ENCODE measurements around the gene TCEANC. TPM values are rescaled to one million over a fixed set of nuclear protein-coding genes. Genes with fewer than 3 reads are reported as not detected.
"Not testable (repeated sequence)": the region's sequence is repeated elsewhere in the genome, so short reads cannot be mapped to it uniquely, and the experiment has no call there.

Gene TCEANC
- total RNA-seq, 4 donors from 2014 or later: 2.5 to 6.9 (median 2.7) TPM

GRCh38 chrX:13669246-13669737 lies 16.4 kb downstream of the TCEANC start:
- no peak overlapping the region for H3K4me3 ChIP-seq (ENCODE audit: low read depth, poor library complexity, severe bottlenecking)
- intact Hi-C loops (cut with DNase I; ENCODE audit: low total_unique reads): loop anchor here (10.0 kb wide), 1 partner anchor 66 kb away; the partner anchor contains the start of genes OFD1 and TRAPPC2
- peak in 1 of 2 donors; percentile 63 for DNase-seq (ENCODE audit: low spot score in 2 of 2)
- WGBS, 2 donors: 8 to 36% methylated on average over 9 of the region's 9 CpGs
- no peak for TF ChIP-seq POLR2A (IDR thresholded peaks at IDR 0.05)
- no peak for TF ChIP-seq CTCF (IDR thresholded peaks at IDR 0.05)

- 92 to 95% methylated on average over 8 of the region's 8 CpGs for WGBS, 2 donors
- intact Hi-C loops (cut with DNase I; ENCODE audit: low total_unique reads): loop anchor here (10.0 kb wide), 1 partner anchor 65 kb away; the partner anchor contains the start of genes OFD1 and TRAPPC2
- DNase-seq (ENCODE audit: low spot score in 2 of 2); H3K4me3 ChIP-seq (ENCODE audit: low read depth, poor library complexity, severe bottlenecking): not testable (repeated sequence)
These were observed 16.8 kb downstream of the TCEANC start for GRCh38 chrX:13669755-13670154.

- DNase-seq (ENCODE audit: low spot score in 2 of 2): no peak
- no peak overlapping the region for H3K4me3 ChIP-seq (ENCODE audit: low read depth, poor library complexity, severe bottlenecking)
- WGBS, 2 donors: 82 to 96% methylated on average over 5 of the region's 5 CpGs
- intact Hi-C loops (cut with DNase I; ENCODE audit: low total_unique reads): no loop called here
- TF ChIP-seq POLR2A (IDR thresholded peaks at IDR 0.05): no peak
- TF ChIP-seq CTCF (IDR thresholded peaks at IDR 0.05): no peak
These were observed 17.3 kb downstream of the TCEANC start for GRCh38 chrX:13670197-13670596.

GRCh38 chrX:13673016-13673415 lies 20.1 kb downstream of the TCEANC start:
- H3K4me3 ChIP-seq (ENCODE audit: low read depth, poor library complexity, severe bottlenecking): no peak overlapping the region
- TF ChIP-seq POLR2A (IDR thresholded peaks at IDR 0.05): no peak
- TF ChIP-seq CTCF (IDR thresholded peaks at IDR 0.05): no peak
- intact Hi-C loops (cut with DNase I; ENCODE audit: low total_unique reads): no loop called here
- DNase-seq (ENCODE audit: low spot score in 2 of 2): no peak

GRCh38 chrX:13676885-13677284 lies 23.9 kb downstream of the TCEANC start:
- DNase-seq (ENCODE audit: low spot score in 2 of 2): no peak
- TF ChIP-seq CTCF (IDR thresholded peaks at IDR 0.05): no peak
- TF ChIP-seq POLR2A (IDR thresholded peaks at IDR 0.05): no peak
- intact Hi-C loops (cut with DNase I; ENCODE audit: low total_unique reads): no loop called here
- H3K4me3 ChIP-seq (ENCODE audit: low read depth, poor library complexity, severe bottlenecking): no peak overlapping the region

- DNase-seq (ENCODE audit: low spot score in 2 of 2); intact Hi-C loops (cut with DNase I; ENCODE audit: low total_unique reads); H3K4me3 ChIP-seq (ENCODE audit: low read depth, poor library complexity, severe bottlenecking): not testable (repeated sequence)
- 92 to 97% methylated on average over 3 to 4 of the region's 4 CpGs for WGBS, 2 donors
These were observed 26.8 kb downstream of the TCEANC start for GRCh38 chrX:13679700-13680099.

- 72 to 95% methylated on average over 7 of the region's 7 CpGs for WGBS, 2 donors
- no peak for TF ChIP-seq CTCF (IDR thresholded peaks at IDR 0.05)
- TF ChIP-seq POLR2A (IDR thresholded peaks at IDR 0.05): no peak
- no peak for DNase-seq (ENCODE audit: low spot score in 2 of 2)
- intact Hi-C loops (cut with DNase I; ENCODE audit: low total_unique reads): no loop called here
- no peak overlapping the region for H3K4me3 ChIP-seq (ENCODE audit: low read depth, poor library complexity, severe bottlenecking)
These were observed 28.7 kb downstream of the TCEANC start for GRCh38 chrX:13681595-13681994.
